Spleen (tissue), 11 donors: ENCODE data around the gene KLHL35. TPM values are rescaled to one million over a fixed set of nuclear protein-coding genes. Genes with fewer than 3 reads are reported as not detected.
A peak's percentile ranks its signal among the peaks of the same experiment; 100 is the strongest.

Experiments
- DNase-seq: peaks from one replicate; pipeline ENCODE4 v3.0.0-alpha.2; 2020
- H3K27ac ChIP-seq, 8 donors: fragments of 200-600 bp; sonication (generic) in 7 of 8; 1 replicate in 4 of 8; 2 replicates in 4 of 8; pipeline versions ENCODE4 v1.5.0 to v1.8.0; 2016 to 2021; ENCODE audit warnings: inconsistent platforms in 4 of 8, mild to moderate bottlenecking in 4 of 8, moderate library complexity in 1 of 8
- H3K27me3 ChIP-seq, 7 donors: fragments of 200-600 bp; sonication (generic) in 6 of 7; replicated peaks in 1 of 7; 1 replicate in 4 of 7; 2 replicates in 3 of 7; pipeline versions ENCODE4 v1.5.0 to v1.8.0; 2016 to 2021; ENCODE audit warnings: inconsistent platforms in 3 of 7, mild to moderate bottlenecking in 1 of 7
- H3K36me3 ChIP-seq, 6 donors: fragments of 200-600 bp; sonication (generic) in 5 of 6; 1 replicate in 4 of 6; 2 replicates in 2 of 6; pipeline versions ENCODE4 v1.5.0 to v1.8.0; 2016 to 2021; ENCODE audit warnings: inconsistent platforms in 2 of 6
- H3K4me1 ChIP-seq, 6 donors: fragments of 200-600 bp; sonication (generic) in 5 of 6; 1 replicate in 3 of 6; 2 replicates in 3 of 6; pipeline versions ENCODE4 v1.5.0 to v1.8.0; 2016 to 2021; ENCODE audit warnings: inconsistent platforms in 3 of 6
- H3K4me3 ChIP-seq, 8 donors: fragments of 200-600 bp; sonication (generic) in 7 of 8; 1 replicate in 4 of 8; 2 replicates in 4 of 8; pipeline versions ENCODE4 v1.5.0 to v1.8.0; 2016 to 2021; ENCODE audit warnings: inconsistent platforms in 4 of 8, mild to moderate bottlenecking in 4 of 8, moderate library complexity in 2 of 8
- H3K9me3 ChIP-seq, 8 donors: fragments of 200-600 bp; sonication (generic) in 7 of 8; 1 replicate in 4 of 8; 2 replicates in 4 of 8; pipeline versions ENCODE4 v1.5.0 to v1.8.0; 2016 to 2021; ENCODE audit warnings: inconsistent platforms in 4 of 8
- POLR2A ChIP-seq, 3 donors: fragments of 450-650 bp; IDR thresholded peaks; one replicate each; pipeline ENCODE4 v1.5.1; 2017; ENCODE audit warnings: antibody characterized with exemption in 3 of 3, mild to moderate bottlenecking in 1 of 3
- POLR2AphosphoS5 ChIP-seq, 3 donors: sonication (generic); formaldehyde crosslinking; IDR thresholded peaks; one replicate each; pipeline ENCODE4 v1.5.1; 2017; ENCODE audit warnings: antibody characterized with exemption in 3 of 3
- WGBS, 5 donors: extraction: QIAGEN DNeasy Blood & Tissue Kit in 3 of 5; methylation state at CpG; one replicate each; pipeline versions ENCODE4 v1.1.5 to v1.1.7; 2013 to 2018; 5-methylcytosine and 5-hydroxymethylcytosine counted together
- intact Hi-C: fragments of 100-400 bp; cut with DNase I; formaldehyde crosslinking; loops from one replicate; pipeline ENCODE4 v1.15.0; 2023; ENCODE audit warnings: low total_unique reads
- polyA plus RNA-seq, 3 donors: library from polyadenylated mRNA; stranded (reverse); fragments of 200-250 nt; gene quantifications; one replicate each; pipeline ENCODE4 v1.2.1, GENCODE V29; 2013
- total RNA-seq, 7 donors: library from RNA; depleted of rRNA in 3 of 7; stranded (reverse); fragments of >200 nt in 3 of 7; fragmentation: NEBNext Ultra II Directional in 4 of 7; extraction: Animal tissue kit (Norgen Biotek cat#: 25700) in 4 of 7; gene quantifications; one replicate each; pipeline versions ENCODE4 v1.1.0 to v1.2.1, GENCODE V29; 2016 to 2021
- TF ChIP-seq, protein P1 (sequence below), 11 experiments: fragments of 200-600 bp in 7 of 11; fragments of 450-650 bp in 4 of 11; sonication (generic) in 4 of 11; IDR thresholded peaks in 8 of 11; conservative IDR thresholded peaks in 3 of 11; 1 replicate in 7 of 11; 2 replicates in 4 of 11; pipeline versions ENCODE4 v1.4.0 to v1.8.0; 2016 to 2021; ENCODE audit warnings: antibody characterized with exemption in 11 of 11, inconsistent platforms in 4 of 11, mild to moderate bottlenecking in 1 of 11
- donor health status: healthy with polysubstance abuse.
- donor health status: DM: no; HTN: no; CAD: no; lungs with moderate emphysema.
- donor health status: DM: no; HTN: no; CAD: no.
- donor health status: Bipolar disorder and iron deficiency.
- donor health status: healthy.
- donor health status: DM: no; HTN: no; CAD: no.
- donor health status: DM: yes; HTN: yes; CAD: no.

KLHL35 gene
- total and polyA plus RNA-seq, 10 donors = 0.19 to 3.8 (median 2.1) TPM

DNA sequence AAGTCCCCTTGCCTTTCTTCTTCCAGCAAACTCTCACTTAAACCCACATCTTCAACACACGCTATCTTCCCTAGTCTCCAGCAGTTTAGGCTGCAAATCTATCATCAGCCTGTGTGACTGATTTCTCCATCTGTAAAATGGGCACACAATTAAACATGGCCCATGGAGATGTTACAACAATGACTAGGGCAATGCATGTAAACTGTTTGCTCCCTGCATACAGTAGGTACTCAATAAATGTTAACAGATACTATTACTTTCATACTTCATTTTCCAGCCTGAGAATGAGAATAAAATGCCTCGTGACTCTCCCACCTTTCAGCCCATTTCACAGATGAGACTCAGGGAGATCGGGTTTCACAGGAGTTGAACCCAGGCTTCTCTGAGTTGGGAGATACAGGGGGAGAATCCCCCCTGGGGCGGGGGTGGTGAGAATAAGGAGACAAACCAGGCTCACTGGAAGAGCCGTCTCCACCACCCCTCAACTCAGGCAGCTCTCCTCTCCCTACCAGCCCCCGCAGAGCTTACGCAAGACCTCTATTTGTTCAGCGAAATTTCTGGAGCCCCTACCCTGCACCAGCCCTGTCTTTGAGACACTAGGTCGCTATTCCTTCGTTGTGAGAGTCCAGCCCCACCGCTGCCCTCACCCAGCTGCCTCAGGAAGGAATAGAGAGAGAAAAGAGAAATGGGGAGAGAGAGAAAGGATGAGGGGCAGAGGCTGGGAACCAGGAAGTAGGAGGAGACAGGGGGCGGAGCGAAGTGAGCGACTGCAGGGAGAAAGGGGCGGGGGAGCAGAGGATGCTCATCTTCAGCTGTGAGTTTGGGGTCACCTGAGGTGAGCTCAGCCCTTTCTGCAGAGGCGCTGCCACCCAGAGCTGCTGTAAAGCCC is 42.1 kb upstream of the KLHL35 start:
- Histone ChIP-seq H3K27me3 (no peaks in the 10 kb centered on the region), H3K9me3 (no peaks in the 10 kb centered on the region), H3K4me1 (peaks cover 14 to 73% (median 44%) of the 10 kb centered on the region in 6 donors), H3K27ac (peak overlapping the region; percentile 57 to 84 (median 70)), H3K36me3 (peaks cover 0 to 22% (median 0%) of the 10 kb centered on the region in 6 donors), H3K4me3 (peak overlapping the region in 2 of 8 donors; percentile 15 to 34)
- peak; percentile 87 for DNase-seq
- TF ChIP-seq, protein P1, sequence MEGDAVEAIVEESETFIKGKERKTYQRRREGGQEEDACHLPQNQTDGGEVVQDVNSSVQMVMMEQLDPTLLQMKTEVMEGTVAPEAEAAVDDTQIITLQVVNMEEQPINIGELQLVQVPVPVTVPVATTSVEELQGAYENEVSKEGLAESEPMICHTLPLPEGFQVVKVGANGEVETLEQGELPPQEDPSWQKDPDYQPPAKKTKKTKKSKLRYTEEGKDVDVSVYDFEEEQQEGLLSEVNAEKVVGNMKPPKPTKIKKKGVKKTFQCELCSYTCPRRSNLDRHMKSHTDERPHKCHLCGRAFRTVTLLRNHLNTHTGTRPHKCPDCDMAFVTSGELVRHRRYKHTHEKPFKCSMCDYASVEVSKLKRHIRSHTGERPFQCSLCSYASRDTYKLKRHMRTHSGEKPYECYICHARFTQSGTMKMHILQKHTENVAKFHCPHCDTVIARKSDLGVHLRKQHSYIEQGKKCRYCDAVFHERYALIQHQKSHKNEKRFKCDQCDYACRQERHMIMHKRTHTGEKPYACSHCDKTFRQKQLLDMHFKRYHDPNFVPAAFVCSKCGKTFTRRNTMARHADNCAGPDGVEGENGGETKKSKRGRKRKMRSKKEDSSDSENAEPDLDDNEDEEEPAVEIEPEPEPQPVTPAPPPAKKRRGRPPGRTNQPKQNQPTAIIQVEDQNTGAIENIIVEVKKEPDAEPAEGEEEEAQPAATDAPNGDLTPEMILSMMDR (IDR thresholded peaks at IDR 0.05 in 8 of 11, conservative IDR thresholded peaks at IDR 0.05 in 3 of 11) = no peak
- no peak for TF ChIP-seq POLR2A (IDR thresholded peaks at IDR 0.05)
- no peak for TF ChIP-seq POLR2AphosphoS5 (IDR thresholded peaks at IDR 0.05)
- intact Hi-C loops = no loop called here
- 38 to 49% (median 45%) methylated on average over 16 of the region's 16 CpGs for WGBS, 5 donors

DNA sequence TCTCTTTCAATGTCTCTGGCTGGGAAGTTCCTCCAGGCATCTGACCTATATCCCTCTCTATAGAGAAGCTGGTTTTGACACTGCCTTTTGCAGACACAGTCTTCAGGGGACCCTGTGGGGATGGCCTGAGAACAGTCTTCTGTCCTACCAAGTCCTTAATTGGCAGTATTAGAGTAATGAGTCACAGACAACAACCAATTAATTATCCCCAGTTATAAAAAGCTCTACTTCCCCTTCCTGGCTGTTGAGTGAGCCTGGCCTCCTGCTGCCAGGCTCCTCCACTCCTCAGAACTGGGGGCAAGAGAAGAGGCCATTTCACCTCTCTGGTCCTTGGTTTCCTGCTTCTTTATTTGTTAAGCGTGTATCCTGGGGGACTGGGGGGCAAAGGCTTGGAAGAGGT is 41.2 kb upstream of the KLHL35 start:
- H3K9me3 ChIP-seq = no peaks in the 10 kb centered on the region
- peak overlapping the region in 7 of 8 donors; percentile 28 to 84 (median 72) for H3K27ac ChIP-seq
- peaks cover 17 to 80% (median 51%) of the 10 kb centered on the region in 6 donors for H3K4me1 ChIP-seq
- 38 to 65% (median 44%) methylated on average over 1 of the region's 1 CpG for WGBS, 5 donors
- TF ChIP-seq, protein P1 (IDR thresholded peaks at IDR 0.05 in 8 of 11, conservative IDR thresholded peaks at IDR 0.05 in 3 of 11) = no peak
- no peak for TF ChIP-seq POLR2A (IDR thresholded peaks at IDR 0.05)
- TF ChIP-seq POLR2AphosphoS5 (IDR thresholded peaks at IDR 0.05) = no peak
- H3K4me3 ChIP-seq = no peak overlapping the region
- H3K36me3 ChIP-seq = peaks cover 0 to 22% (median 0%) of the 10 kb centered on the region in 6 donors
- intact Hi-C loops = no loop called here
- H3K27me3 ChIP-seq = no peaks in the 10 kb centered on the region
- DNase-seq = peak; percentile 42

DNA sequence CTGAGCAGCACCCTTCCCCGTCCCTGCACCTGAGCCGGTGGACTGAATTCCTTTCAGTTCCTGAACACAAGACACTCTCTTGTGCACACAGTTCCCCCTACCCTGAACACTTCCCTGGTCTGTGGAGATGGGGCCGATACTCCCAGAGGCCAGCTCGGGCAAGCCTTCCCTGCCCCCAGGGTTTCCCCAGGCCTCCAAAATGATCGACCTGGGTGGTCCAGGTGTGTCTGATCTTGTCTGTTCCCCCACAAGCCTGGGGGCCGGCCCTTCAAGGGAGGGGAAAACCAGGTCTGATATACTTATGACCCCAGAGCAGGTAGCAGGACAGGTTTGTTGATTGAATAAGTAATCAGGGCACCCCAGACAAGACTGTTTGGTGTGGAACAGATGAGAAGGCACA is 40.7 kb upstream of the KLHL35 start:
- intact Hi-C loops = no loop called here
- Histone ChIP-seq H3K27me3 (no peaks in the 10 kb centered on the region), H3K4me3 (no peak overlapping the region), H3K9me3 (no peaks in the 10 kb centered on the region), H3K27ac (peak overlapping the region in 5 of 8 donors; percentile 69 to 84 (median 73)), H3K36me3 (peaks cover 0 to 22% (median 0%) of the 10 kb centered on the region in 6 donors), H3K4me1 (peaks cover 21 to 86% (median 55%) of the 10 kb centered on the region in 6 donors)
- peak; percentile 58 for DNase-seq
- TF ChIP-seq POLR2A (IDR thresholded peaks at IDR 0.05) (no peak), POLR2AphosphoS5 (IDR thresholded peaks at IDR 0.05) (no peak)
- TF ChIP-seq, protein P1 (IDR thresholded peaks at IDR 0.05 in 8 of 11, conservative IDR thresholded peaks at IDR 0.05 in 3 of 11) = no peak
- 71 to 82% (median 79%) methylated on average over 5 to 6 of the region's 6 CpGs for WGBS, 5 donors
